HG02588 (cell line): ENCODE data around the gene NSFL1C.
"Not testable (repeated sequence)": the region's sequence is repeated elsewhere in the genome, so short reads cannot be mapped to it uniquely, and the experiment has no call there.

ENCODE experiments used
- ATAC-seq: cut with Tn5 transposase; IDR thresholded peaks from one replicate; pipeline ENCODE4 v1.9.1; 2021; ENCODE audit warnings: mild to moderate bottlenecking, moderate library complexity; ENCODE audit not compliant: unreplicated experiment

NSFL1C gene

DNA sequence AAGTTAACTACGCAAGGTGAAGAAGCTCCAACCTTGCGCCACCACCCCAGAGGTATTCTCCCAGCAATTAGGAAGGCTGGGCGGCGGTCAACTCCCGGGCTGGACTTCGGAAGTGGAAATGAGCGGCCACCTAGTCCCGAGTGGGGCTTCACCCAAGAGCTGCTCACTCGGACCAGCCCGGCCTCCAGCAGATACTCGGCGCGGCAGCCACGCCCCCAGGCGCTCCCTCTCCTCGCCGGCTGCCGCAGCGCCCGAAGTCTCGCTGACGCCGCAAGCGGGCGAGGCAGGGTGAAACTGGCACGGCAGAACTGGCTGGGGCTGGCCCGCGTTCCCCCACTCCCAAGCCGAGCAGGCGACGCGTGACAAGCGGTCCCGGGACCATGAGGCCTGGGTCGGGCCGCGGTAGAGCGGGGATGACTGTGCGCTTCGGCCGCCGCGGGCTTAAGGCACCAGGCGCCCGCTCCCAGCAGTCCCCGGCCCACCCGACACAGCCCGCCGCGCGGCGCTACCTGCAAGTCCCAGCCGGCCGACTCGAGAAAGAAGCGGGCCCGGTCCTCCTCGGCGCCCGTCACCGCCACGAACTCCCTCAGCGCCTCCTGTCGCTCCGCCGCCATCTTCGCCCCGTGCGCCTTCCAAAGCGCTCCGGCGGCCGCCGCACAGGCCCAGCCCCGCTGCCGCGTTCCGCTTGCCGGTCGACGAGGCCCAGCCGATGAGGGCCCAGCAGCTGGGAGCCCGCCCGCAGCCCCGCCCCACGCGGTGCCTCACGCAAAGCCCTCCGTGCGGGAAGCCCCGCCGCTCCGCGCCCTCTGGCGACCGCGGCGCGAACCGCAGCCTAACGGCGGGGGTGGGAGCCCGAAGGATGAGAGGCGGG lies at the start of gene NSFL1C:
Gene NSFL1C, minus strand, starts transcription at position 639 of the 871 bp plus-strand sequence. Its CDS starts 25 bp downstream, at position 614.
- ATAC-seq, result peak; percentile 85

DNA sequence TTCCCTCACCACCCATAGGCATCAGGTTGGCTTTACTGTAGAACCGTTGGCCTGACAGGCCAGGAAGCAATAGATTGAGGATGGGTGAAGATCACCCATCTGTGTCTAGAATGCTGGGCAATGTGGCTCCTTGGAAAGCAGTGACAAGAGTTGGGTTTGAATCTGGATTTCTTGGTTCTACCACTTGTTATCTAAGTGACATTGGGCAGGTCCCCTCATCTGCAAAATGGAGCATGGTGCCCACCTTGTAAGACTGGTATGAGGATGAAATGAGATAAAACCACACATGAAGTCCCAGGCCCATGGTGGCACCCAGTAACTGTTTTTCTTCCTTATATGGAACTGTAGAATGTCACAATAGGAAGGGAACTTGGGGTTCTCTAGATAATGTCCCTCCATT lies 47.2 kb upstream of the NSFL1C start:
- ATAC-seq, result no peak

DNA sequence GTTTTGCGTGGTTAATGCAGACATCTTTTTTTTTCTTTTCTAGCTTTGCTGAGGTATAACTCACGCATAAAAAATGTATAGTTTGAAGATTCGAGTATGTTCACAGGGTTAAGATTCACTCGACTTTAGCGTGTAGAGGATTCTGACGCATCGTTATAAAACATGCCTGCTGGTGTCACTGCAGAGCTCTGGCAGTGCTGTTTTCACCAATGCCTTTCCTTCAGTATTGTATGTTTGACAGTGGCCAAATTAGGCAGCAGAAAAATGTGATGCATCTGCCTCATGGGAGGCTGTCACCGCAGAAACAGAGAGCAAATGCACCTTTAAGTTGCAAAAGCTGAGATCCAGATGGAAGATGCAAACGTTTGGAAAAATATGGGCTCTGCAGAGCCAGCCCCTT lies 42.6 kb upstream of the NSFL1C start:
- ATAC-seq, result no peak

DNA sequence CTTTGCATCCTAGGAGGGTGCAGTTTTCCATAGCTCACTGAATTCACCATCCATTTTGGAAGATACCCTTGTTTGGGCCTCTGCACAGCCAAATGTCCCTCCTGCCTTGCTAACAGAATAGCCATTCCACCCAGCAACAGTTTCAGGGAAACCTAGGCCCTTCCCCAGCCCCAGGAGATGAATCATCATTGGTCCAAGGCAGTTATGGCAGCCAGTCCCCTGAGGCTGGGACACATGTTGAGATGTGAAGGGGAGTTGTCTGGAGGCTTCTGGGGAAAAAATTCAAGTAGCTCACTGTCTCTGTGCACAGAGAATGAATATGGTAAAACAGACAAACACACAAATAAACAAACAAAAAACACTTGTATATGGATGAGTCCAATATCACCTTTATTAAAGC lies 41.9 kb upstream of the NSFL1C start:
- no peak for ATAC-seq

DNA sequence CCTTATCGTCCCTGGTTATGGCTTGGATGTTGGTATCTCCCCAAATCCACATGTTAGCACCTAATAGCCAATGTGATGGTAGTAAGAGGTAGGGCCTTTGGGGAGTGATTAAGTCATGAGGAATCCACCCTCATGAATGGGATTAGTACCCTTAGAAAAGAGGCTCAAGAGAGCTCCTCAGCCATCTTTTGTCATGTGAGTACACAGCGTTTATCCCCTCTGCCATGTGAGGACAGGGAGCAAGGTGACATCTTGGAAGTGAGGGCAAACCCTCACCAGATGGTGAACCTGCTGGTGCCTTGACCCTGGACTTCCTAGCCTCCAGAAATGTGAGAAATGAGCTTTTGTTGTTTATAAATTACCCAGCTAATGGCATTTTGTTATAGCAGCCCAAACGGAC lies 40.6 kb upstream of the NSFL1C start:
- ATAC-seq, result no peak

DNA sequence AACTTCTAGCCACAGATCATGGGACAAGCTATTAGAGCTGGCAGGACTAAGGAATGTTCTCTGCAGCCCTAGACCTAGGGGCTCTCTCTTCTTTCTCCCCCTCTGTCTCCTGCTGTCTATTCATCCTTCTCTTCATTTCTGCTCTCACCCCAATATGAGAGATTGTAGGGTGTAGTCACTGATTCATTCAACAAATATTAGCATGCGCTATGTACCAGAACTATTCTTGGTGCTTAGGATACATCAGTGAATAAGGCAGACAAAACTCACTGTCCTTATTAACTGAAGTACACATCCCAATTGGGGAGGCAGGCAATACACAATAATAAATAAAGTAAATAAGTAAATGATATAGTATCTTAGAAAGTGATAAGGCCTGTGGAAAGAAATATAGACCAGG lies 39.2 kb upstream of the NSFL1C start:
- ATAC-seq, result no peak

DNA sequence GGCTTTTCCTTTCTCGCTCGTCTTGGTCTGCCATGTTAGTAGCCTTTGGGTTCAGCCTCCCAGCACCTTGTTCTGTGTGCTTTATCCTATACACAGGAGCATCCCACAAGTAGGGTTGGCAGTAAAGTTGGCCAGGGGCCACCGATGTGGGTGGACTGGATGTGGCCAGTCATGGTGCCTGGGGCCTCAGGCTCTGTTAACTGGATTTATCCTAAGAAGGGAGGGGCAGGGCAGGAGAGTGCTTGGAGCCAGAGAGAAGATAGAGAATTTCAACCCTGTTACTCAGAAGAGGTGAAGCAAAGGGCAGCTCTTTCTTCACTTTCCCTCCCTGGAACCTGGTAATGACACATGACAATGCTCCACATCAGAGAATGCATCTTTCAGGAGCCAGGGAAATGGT lies 38.7 kb upstream of the NSFL1C start:
- no peak for ATAC-seq

DNA sequence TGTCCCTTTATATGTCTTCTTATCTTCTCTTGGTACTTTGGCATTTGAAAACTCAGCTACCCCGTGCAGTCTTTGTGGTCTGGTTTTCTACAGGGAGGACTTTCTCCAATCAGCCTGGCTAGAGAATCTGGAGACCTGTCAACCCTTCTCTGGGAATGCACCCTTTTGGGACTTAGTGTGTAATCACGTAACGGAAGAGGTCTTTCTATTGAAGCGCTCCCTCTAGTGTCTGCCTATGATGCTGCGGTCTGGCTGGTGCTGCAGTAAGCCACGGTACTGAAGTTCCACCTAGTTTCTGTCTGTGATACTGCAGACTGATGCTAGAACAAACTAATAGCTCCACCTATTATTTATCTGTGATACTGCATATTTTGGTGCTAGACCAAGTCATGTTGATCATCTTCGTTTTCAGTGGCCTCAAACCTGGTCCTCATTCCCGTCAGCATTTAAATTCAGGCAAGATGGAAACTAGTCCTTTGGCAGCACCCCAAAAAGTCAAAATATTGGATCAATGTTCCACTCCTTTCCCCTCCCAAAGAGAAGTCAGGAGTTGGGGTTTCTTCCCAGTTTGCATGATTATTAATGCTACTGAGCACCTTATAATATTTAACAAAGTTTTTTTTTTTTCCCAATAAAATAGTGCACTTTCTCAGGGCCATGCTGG lies 37.0 kb upstream of the NSFL1C start:
- peak; percentile 80 for ATAC-seq

DNA sequence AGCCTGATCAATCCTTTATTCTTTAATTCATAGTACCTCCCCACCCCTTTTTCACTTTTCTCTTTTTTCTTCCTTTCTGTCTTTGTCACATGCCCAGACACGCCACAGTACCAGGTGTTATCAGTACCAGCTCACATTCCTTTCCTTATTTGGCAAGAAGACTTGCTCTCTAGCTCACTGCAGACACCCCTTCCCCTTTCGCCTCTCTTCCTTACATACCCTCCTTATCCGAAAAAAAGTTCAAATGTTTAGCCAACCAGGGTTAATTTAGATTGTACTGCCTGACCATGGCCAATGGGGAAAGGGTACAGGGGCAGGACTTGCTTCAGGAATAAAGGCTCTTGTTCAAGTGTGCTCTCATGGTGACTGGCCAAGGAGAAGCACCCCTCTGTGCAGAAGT lies 33.8 kb upstream of the NSFL1C start:
- ATAC-seq, result no peak

DNA sequence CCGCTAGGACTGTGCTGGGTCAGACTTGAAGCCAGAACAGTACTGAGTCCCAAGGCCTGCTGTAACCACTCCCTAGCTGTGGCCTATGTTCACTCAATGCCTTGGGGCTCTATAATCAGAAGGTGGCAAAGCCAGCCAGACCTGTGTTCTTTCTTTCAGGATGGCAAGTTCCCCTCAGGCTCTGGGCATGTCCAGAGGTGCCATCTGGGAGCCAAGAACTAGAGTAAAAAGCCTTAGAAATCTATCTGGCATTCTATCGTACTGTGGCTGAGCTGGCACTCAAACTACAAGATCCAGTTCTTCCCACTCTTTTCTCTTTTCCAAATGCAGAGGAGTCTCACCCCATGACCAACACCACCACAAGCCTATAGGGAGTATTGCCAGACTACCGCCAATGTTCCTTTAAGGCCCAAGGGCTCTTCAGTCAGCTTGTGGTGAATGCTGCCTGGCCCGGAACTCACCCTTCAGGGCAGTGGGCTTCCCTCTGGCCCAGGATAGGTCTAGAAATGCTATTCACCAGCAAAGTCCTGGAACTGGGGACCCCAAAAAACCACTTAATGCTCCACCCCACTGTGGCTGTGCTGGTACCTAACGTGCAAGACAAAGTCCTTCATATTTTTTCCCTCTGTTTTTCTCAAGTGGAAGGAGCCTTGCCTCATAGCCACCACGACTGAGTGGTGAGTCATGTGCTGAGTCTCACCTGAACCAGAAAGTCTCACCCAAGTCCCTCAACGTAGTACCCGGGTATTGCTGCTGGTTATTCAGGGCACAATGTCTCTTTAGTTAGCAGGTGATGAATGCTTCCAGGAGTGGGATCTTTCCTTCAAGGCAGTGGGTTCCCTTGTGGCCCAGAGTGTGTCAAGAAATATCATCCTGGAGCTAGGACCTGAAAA lies 33.1 kb upstream of the NSFL1C start:
- no peak for ATAC-seq

DNA sequence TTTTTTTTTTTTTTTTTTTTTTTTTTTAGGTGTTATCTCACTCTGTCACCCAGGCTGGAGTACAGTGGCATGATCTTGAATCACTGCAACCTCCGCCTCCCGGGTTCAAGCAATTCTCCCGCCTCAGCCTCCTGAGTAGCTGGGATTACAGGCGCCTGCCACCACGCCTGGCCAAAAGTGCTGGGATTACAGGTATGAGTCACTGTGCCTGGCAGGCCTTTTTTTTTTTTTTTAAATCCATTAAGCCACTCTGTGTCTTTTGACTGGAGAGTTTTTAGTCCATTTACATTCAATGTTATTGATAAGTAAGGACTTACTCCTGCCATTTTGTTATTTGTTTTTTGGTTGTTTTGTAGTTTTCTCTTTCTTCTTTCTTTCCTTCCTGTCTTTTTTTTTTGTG lies 30.7 kb upstream of the NSFL1C start:
- not testable (repeated sequence) for ATAC-seq

DNA sequence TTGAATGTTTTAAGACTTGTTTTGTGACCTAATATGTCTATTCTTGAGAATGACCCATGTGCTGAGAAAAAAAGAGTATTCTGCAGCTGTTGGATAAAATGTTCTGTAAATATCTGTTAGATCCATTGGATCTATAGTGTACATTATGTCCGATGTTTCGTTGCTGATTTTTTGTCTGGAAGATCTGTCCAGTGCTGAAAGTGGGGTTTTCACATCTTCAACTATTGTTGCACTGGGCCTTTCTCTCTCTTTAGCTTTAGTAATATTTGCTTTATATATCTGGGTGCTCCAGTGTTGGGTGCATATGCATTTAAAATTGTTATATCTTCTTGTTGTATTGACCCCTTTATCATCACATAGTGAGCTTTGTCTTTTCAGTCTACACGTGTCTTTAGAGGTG lies 30.3 kb upstream of the NSFL1C start:
- no peak for ATAC-seq

DNA sequence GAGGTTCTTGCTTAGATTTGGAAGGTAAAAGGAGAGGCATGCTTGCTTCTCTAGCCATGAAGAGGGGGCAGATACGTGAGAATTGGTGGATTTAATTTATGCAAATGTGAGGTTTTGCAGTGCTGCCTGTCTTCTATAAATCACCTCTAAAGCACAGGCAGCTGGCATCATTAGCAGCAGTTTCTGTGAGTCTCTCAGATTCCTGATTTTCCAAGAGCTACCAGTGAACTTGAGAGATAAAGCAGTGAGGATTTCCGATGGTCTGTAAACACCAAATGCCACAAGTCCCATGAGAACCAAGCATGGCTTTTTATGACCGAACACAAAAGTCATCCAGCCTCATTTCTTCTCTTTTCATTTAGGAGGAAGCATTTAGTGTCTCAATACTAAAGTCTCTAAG lies 27.8 kb upstream of the NSFL1C start:
- ATAC-seq, result no peak

DNA sequence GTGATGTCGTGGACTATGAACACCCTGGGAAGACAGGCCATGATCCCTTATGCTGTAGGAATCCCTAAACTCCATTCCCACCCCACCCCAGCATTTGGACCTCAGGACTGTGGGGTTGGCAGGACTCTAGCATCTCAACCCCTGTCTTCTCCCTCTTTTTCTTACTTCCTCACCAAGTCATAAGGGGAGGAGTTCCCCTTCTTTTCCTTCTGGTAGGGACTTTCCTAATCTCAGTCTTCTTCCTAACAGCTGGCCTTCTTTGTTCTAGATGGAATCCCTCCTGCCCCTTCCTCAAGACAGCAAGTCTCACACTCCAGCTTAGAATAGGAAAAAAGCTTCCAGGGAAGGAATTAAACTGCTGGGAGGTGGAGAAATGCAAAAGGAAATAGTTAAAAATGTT lies 26.9 kb upstream of the NSFL1C start:
- no peak for ATAC-seq

DNA sequence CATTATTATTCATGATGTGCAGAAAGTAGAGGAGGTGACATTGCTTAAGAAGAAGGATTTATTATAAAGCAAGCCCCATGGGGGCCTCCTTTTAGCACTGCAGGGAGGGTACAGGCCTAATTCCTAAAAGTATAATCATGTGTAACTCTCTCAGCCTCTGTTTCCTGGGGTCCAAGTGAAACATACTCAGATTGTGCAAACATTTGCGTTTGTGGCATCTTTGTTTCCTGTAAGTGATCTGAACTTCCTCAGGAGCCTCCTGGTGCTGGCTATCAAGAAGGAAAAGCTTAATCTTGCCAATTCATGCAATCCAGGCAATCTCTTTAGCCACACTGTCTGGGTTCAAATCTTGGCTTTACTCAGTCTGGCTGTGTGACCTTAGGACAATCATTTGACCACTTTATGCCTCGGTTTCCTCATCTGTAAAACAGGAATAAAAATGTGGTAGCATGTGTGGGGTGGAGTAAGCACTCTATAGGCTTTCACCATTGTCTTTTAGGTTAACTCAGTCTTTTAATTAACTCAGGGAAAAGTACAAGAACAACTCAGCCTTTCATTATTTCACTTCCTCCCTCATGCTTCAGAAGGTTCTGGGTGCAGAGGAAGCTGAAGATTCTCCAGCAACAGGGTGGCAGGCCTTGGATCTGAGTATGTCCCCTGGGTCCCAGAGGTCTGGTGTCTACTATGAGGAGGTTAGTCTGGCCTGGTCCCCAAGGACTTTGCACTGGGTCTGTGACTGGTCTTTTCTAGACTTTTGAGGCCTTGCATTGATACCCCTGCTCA lies 25.4 kb upstream of the NSFL1C start:
- ATAC-seq, result no peak

DNA sequence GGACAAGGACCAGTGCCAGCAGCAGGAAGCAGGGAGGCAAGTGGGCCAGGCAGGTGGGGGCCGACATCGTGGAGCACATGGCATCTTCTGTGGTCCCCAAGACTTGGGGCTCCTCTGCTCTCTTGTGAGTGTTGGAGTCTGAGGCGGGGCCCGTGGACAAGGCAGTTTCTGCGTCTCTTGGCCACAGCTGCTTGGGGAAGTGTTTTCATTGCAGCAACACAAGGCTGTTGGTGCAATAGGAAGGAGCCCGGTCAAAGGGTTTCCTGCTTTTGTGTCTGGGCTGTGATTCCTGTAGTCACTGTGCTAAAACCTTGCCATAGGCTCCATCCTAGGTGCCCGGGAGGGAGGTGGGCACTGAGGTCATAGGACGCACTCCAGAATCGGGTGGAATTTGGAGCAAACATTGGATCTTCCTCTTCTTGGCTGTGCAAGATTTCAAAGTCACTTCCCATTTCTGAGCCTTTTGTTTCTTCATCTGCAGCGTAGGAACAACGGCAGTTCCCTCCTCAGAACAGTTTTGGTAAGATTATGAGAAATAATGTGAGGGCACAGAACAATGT lies 24.7 kb upstream of the NSFL1C start, which contains the start of gene SIRPB2:
Gene SIRPB2, minus strand, starts transcription at position 140 of the 560 bp plus-strand sequence. Its CDS starts 61 bp downstream, at position 79.
- no peak for ATAC-seq

DNA sequence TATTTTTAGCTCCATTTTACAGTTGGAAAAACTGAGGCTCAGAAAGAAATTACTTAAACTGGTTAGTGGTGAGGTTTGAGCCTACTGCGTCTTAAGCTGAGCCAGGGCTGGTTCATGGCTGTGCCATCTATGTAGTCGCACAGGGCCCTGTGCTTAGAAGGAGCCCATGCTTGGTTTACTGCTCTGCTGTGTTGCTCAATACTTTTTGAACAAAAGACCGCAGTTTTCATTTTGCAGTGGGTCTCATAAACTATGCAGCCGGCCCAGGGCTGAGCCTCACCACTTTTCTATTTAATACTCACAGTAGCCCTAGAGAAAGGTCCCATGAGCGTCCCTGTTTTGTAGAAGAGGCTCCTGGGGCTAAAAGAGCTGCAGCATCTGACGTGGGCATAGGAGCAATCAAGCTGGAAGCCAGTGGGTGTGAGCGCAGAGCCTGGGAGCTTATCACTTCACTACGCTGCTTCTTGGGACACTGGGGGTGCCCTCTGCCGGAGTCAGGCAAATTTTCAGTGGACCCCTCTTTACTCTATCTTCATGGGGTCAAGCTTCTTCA lies 24.1 kb upstream of the NSFL1C start:
- no peak for ATAC-seq

DNA sequence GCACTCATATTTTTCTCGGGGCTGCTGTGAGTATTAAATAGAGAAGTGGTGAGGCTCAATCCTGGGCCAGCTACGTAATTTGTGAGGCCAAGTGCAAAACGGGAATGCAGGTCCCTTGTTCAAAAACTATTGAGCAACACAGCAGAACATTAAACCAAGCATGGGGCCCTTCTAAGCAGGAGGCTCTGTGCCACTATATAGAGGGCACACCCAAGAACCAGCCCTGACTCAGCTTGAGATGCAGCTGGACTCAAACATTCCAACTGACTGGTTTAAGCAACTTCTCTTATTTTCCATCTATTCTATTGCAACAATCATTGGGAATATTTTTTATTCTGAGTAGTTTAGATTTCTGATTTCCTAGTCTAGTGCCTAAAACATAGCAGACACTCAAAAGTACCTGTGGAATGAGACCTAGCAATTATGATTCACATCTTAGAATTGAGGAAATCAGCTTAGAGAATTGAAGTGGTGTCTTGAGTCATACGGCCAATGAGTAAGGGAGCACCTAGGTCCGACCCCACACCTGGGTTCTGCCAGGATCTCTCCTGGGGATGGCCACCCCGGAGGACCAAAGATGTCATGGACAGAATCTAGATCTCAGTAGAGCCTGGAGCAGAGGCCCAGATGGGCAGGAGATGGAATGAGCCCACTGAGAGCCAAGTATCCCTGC lies 23.3 kb upstream of the NSFL1C start:
- no peak for ATAC-seq

DNA sequence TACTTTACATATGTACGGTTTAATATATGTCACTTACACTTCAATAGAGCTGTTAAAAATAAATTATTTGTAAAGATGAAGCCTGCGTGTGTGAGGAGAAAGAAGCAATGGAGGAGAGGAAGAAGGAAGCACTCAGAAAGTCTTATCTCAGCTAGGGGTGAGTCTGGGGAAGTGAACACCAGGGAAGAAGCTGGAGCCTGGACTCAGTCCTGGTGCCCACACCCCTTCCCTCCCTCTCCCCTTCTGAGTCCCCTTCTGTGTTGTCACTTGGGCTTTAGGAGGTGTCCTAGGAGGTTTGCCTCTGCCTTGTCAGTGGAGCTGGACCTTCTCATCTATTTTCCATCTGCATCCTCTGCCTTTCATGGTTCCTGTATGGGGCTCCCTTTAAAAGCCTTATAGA lies 22.7 kb upstream of the NSFL1C start:
- no peak for ATAC-seq
